NK-92 treated with Interleukin-12 subunit alpha and Interleukin-12 subunit beta, amount 100 ng/mL, for 24 hours (cell line): ENCODE measurements around the gene NTN4.
"Not testable (repeated sequence)": the region's sequence is repeated elsewhere in the genome, so short reads cannot be mapped to it uniquely, and the experiment has no call there.

Experiments
- DNase-seq: peaks from one replicate; lab custom pipeline; 2025; lab: John Stamatoyannopoulos, UW

Gene NTN4

GRCh38 chr12:95658386-95658785 is 132.2 kb downstream of the NTN4 start:
- no peak for DNase-seq

- DNase-seq, result not testable (repeated sequence)
These were observed 135.9 kb downstream of the NTN4 start for GRCh38 chr12:95654665-95655064.

- no peak for DNase-seq
These were observed 136.6 kb downstream of the NTN4 start for GRCh38 chr12:95653771-95654546.

- DNase-seq, result no peak
These were observed 138.9 kb downstream of the NTN4 start for GRCh38 chr12:95651681-95652080.

GRCh38 chr12:95648990-95649791 is 141.4 kb downstream of the NTN4 start:
- DNase-seq, result no peak

GRCh38 chr12:95646781-95647190 is 143.8 kb downstream of the NTN4 start:
- DNase-seq, result no peak

GRCh38 chr12:95643256-95643655 is 147.3 kb downstream of the NTN4 start:
- DNase-seq, result no peak

- DNase-seq, result peak; percentile 2
These were observed 148.0 kb downstream of the NTN4 start for GRCh38 chr12:95642583-95642982.

GRCh38 chr12:95641299-95641952 is 149.1 kb downstream of the NTN4 start:
- DNase-seq, result no peak

GRCh38 chr12:95640516-95640915 is 150.0 kb downstream of the NTN4 start:
- DNase-seq, result no peak

GRCh38 chr12:95637471-95638155 is 153.0 kb downstream of the NTN4 start:
- no peak for DNase-seq

GRCh38 chr12:95637010-95637409 is 153.6 kb downstream of the NTN4 start:
- DNase-seq, result no peak

- DNase-seq, result no peak
These were observed 155.6 kb downstream of the NTN4 start for GRCh38 chr12:95634622-95635621.

GRCh38 chr12:95633732-95634465 is 156.7 kb downstream of the NTN4 start:
- DNase-seq, result no peak

GRCh38 chr12:95633049-95633731 is 157.4 kb downstream of the NTN4 start:
- DNase-seq, result peak; percentile 6

- no peak for DNase-seq
These were observed 160.1 kb downstream of the NTN4 start for GRCh38 chr12:95630496-95630895.

- no peak for DNase-seq
These were observed 161.2 kb downstream of the NTN4 start for GRCh38 chr12:95629392-95629791.

GRCh38 chr12:95626854-95627253 is 163.7 kb downstream of the NTN4 start:
- DNase-seq, result no peak

GRCh38 chr12:95625012-95625411 is 165.6 kb downstream of the NTN4 start:
- DNase-seq, result no peak

GRCh38 chr12:95624589-95624988 is 166.0 kb downstream of the NTN4 start:
- DNase-seq, result no peak
